Prostate gland (tissue), 2 donors: ENCODE data around the gene PCMTD2. TPM values are rescaled to one million over a fixed set of nuclear protein-coding genes. Genes with fewer than 3 reads are reported as not detected.

Experiments used
- DNase-seq: peaks from one replicate; pipeline ENCODE4 v3.0.0-alpha.2; 2019; ENCODE audit warnings: low spot score
- H3K27ac ChIP-seq, 2 donors: fragments of 200-600 bp; sonication (generic); 2 replicates each; pipeline ENCODE4 v1.5.1; 2017 to 2019
- H3K27me3 ChIP-seq: fragments of 200-600 bp; sonication (generic); replicated peaks from 2 replicates; pipeline ENCODE4 v1.5.1; 2019; ENCODE audit not compliant: insufficient read depth
- H3K36me3 ChIP-seq, 2 donors: fragments of 200-600 bp; sonication (generic); 1 replicate in 1 of 2; 2 replicates in 1 of 2; pipeline versions ENCODE4 v1.5.1 to v1.8.1; 2017 to 2019
- H3K4me1 ChIP-seq: fragments of 200-600 bp; sonication (generic); replicated peaks from 2 replicates; pipeline ENCODE4 v1.5.1; 2019
- H3K4me3 ChIP-seq, 2 donors: fragments of 200-600 bp; sonication (generic); 2 replicates each; pipeline ENCODE4 v1.5.1; 2017 to 2019
- H3K9me3 ChIP-seq: fragments of 200-600 bp; sonication (generic); 2 replicates; pipeline ENCODE4 v1.5.1; 2017
- CTCF ChIP-seq, 4 experiments: fragments of 200-600 bp in 2 of 4; fragments of 450-650 bp in 2 of 4; sonication (generic) in 2 of 4; IDR thresholded peaks; 1 replicate in 3 of 4; 2 replicates in 1 of 4; pipeline ENCODE4 v1.5.1; 2016 to 2019; ENCODE audit warnings: antibody characterized with exemption in 4 of 4, mild to moderate bottlenecking in 2 of 4, moderate library complexity in 2 of 4
- POLR2A ChIP-seq: fragments of 450-650 bp; IDR thresholded peaks from one replicate; pipeline ENCODE4 v1.6.1; 2016; ENCODE audit warnings: antibody characterized with exemption, mild to moderate bottlenecking
- POLR2AphosphoS5 ChIP-seq: sonication (generic); formaldehyde crosslinking; IDR thresholded peaks from one replicate; pipeline ENCODE4 v1.6.1; 2017; ENCODE audit warnings: antibody characterized with exemption
- WGBS: methylation state at CpG from one replicate; pipeline ENCODE4 v1.1.5; 2018; 5-methylcytosine and 5-hydroxymethylcytosine counted together
- intact Hi-C: fragments of 100-400 bp; cut with DNase I; formaldehyde crosslinking; loops from one replicate; pipeline ENCODE4 v1.14.2; 2022
- total RNA-seq, 2 donors: library from RNA; depleted of rRNA; stranded (reverse); fragments of >200 nt; gene quantifications; one replicate each; pipeline ENCODE4 v1.1.0, GENCODE V29; 2016

The PCMTD2 gene
- total RNA-seq, 2 donors from 2014 or later: 143 to 147 TPM

DNA sequence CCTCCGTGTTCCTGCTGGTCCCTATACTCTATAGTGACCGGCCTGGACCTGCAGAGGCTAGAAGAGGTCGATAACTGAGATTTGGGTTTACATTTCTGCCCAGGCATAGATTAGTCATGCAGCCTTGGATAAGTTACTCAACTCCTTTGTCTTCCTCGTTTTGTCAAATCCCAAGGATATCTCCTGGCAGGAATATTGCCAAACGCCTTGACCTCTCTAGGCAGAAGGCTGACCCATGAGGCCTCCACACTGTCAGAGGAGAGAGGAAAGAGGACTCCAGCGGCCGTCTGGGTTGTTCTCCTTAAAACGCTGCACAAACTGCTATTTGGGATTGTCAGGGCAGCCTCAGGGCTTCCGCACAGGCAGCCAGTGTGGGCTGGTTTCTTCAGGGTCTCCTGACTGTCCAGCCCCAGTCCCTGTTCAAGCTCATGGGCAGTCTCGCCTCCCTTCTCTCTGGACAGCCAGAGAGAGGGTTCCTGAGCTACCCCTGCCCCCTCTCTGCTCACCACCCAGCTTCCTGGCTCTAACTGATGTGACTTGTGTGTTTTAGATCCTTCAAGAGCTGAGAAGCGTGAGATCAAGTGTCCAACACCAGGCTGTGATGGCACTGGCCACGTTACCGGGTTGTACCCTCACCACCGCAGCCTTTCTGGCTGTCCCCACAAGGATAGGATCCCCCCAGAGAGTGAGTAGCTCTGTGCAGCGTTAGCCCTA is 44.7 kb upstream of the PCMTD2 start:
- Histone ChIP-seq H3K27me3 (no peaks in the 10 kb centered on the region), H3K9me3 (no peaks in the 10 kb centered on the region), H3K4me1 (no peaks in the 10 kb centered on the region), H3K36me3 (no peaks in the 10 kb centered on the region), H3K27ac (no peak overlapping the region), H3K4me3 (no peak overlapping the region)
- DNase-seq: no peak
- no peak for TF ChIP-seq POLR2AphosphoS5
- no peak for TF ChIP-seq CTCF (IDR thresholded peaks at IDR 0.05)
- TF ChIP-seq POLR2A: no peak
- 84% methylated on average over 15 of the region's 15 CpGs for WGBS
- intact Hi-C loops: no loop called here

GRCh38 chr20:64211874-64212658 is 43.5 kb upstream of the PCMTD2 start:
- Histone ChIP-seq H3K4me3 (no peak overlapping the region), H3K36me3 (no peaks in the 10 kb centered on the region), H3K9me3 (no peaks in the 10 kb centered on the region), H3K27me3 (no peaks in the 10 kb centered on the region), H3K27ac (peak overlapping the region in 1 of 2 donors; percentile 30), H3K4me1 (no peaks in the 10 kb centered on the region)
- WGBS: 82% methylated on average over 14 of the region's 21 CpGs
- TF ChIP-seq POLR2AphosphoS5 (no peak), POLR2A (no peak), CTCF (IDR thresholded peaks at IDR 0.05) (no peak)
- no peak for DNase-seq
- intact Hi-C loops: no loop called here

DNA sequence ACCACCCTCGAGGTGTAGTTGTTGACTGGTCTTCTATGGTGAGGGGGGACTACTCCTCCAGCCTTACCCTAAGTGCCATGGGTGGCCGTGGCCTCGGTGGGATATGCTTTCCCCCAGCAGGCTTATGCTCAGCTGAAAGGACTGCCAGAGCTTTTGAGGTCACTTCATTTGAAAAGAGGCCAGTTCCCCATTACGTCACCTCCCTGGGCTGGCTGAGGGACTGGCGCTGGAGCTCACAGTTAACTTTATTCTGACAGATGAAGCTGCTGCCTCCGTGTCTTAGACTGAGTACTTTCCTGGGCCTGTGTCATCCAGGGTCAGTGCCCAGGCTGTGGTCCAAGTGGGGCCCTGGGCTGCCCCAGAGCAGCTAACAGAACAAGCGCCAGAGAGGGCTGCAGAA is 42.8 kb upstream of the PCMTD2 start:
- no peak for TF ChIP-seq CTCF (IDR thresholded peaks at IDR 0.05)
- TF ChIP-seq POLR2AphosphoS5: peak; percentile 7
- 39% methylated on average over 5 of the region's 7 CpGs for WGBS

GRCh38 chr20:64214113-64214512 is 41.4 kb upstream of the PCMTD2 start:
- H3K4me1 ChIP-seq: no peaks in the 10 kb centered on the region
- no peaks in the 10 kb centered on the region for H3K9me3 ChIP-seq
- TF ChIP-seq CTCF (IDR thresholded peaks at IDR 0.05) (no peak), POLR2AphosphoS5 (no peak), POLR2A (no peak)
- no peak overlapping the region for H3K27ac ChIP-seq
- 81% methylated on average over 10 of the region's 10 CpGs for WGBS
- H3K4me3 ChIP-seq: no peak overlapping the region
- no peak for DNase-seq
- no peaks in the 10 kb centered on the region for H3K36me3 ChIP-seq
- intact Hi-C loops: no loop called here
- H3K27me3 ChIP-seq: no peaks in the 10 kb centered on the region

More for the DNA sequence above, 42.8 kb upstream of the PCMTD2 start:
- peak overlapping the region in 1 of 2 donors; percentile 30 for H3K27ac ChIP-seq
- DNase-seq: peak; percentile 34
- H3K36me3 ChIP-seq: no peaks in the 10 kb centered on the region
- H3K4me1 ChIP-seq: no peaks in the 10 kb centered on the region
- no peaks in the 10 kb centered on the region for H3K27me3 ChIP-seq
- no peak overlapping the region for H3K4me3 ChIP-seq
- intact Hi-C loops: no loop called here
- H3K9me3 ChIP-seq: no peaks in the 10 kb centered on the region
